Measurements from ENCODE around the gene PARP1.

Gene PARP1

DNA sequence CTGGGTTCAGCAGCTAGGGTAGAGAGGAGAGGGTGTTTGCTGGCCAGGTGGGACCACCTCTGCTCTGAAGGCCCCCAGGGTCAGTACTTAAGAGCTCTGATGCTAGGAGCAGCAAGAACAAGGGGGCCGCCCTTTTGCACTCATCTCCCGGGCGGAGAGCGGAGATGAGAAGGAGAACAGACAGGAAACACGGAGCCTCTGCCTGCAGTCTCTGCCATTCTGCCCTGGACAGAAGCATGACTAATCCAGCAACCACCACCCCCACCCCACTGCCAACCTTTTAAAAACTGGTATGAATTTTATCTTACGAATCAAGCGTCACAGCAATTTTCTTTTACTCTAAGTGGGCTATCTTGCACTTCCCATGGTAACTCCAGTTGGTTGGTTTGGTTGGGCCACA lies 34.5 kb downstream of the PARP1 start:
- DNase-seq (ENCODE audit: low spot score), result no peak

DNA sequence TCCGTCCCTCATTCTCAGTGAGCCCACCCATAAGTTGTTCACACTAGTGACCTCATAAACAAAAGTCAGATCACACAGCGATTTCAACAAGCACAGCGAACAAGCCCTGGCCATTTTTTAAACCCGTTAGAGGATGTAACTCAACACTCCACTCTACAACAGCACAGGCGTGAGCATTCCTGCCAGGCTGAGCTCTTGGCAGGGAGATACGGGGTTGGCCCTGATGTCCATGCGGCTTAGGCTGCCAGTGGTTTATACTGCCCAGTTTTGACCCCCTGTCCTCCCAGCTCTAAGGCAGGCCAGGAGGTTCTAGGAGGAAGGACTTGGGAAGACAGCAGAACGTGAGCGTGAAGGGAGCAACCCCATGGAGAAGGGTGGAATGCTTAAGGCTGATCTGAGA lies 35.0 kb downstream of the PARP1 start:
- peak; percentile 32 for DNase-seq (ENCODE audit: low spot score)

DNA sequence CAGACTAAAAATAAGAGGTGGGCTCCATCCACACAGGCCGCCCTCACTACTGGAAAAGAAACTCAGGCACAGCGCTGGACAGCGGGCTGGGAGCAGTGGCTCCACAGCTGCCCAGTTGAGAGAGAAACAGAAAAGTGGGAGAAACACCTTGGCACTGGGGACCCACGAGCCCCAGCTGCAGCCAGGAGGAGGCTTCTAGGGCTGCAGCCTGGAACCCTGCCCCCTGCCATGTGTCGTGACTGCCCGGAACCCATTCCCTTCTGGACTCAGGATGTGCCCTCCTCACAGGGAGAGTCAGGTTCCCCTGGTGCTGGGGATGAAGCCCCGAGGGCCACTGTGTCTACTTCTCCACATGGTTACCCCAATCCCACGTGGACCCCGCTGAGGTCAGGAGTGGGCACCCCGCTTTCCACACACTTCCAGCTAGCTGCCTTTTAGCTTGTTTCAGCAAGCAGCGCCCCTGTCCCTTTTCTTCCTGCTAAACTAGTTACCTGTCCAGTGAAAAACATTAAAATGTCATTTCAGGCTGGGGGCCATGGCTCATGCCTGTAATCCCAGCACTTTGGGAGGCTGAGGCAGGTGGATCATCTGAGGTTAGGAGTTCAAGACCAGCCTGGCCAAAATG lies 35.9 kb downstream of the PARP1 start:
- no peak for DNase-seq (ENCODE audit: low spot score)

- no peak for DNase-seq (ENCODE audit: low spot score)
These were observed 36.7 kb downstream of the PARP1 start for GRCh38 chr1:226371027-226371694.

GRCh38 chr1:226370144-226370923 lies 37.6 kb downstream of the PARP1 start:
- DNase-seq (ENCODE audit: low spot score), result no peak

DNA sequence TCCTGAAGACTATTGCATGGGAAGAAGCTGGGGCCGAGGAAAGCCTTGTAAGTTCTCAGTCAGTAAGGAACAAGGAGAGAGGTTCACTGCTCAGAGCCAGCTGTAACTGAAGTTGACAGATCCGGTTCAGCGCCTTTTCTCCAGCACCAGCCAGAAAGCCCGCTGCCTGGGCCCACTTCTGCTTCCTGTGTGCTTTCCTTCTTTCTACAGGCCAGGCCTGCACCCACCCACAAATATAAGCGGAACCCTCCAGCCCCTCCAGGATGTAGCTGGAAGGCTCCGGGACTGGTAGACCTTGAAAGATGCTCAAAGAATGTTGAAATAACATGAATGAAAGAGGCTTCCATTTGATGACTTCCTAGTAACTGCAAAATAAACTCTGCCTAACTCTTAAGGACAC lies 38.8 kb downstream of the PARP1 start:
- no peak for DNase-seq (ENCODE audit: low spot score)

DNA sequence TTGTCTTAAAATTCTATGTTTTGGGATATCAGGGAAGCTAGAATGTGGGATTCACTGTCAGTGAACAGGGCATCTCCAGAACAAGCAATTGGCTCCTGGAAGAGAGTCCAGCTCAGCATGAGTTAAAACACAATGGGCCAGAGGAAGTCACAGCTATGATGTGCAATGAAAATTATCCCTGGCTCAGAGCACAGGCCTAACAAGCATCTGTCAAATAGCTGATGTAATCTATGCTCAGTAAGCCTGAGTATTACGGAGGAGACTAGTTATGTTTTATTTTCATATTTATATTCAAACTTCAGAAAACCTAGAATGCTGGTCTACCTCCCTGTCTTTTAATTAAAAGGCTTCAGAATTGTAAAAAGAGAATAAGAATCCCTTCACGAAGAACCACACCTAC lies 41.6 kb downstream of the PARP1 start:
- no peak for DNase-seq (ENCODE audit: low spot score)

DNA sequence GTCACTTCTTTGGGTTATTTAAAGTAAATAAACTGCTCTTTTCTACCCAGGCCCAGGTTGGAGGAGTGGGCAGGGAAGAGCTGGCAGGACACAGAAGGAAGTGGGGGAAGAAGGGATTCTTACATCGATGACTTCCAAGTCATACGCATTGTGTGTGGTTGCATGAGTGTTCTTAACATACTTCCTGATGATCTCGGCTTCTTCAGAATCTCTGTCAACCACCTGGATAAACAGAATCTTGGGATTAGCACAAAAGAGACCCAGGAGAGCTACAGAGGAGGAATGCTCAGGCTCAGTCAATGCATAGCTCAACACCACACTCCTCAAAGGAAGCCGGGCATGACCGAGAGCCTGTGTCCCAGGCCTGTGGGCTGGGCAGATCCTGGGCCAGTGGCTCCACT lies 42.1 kb downstream of the PARP1 start:
- DNase-seq (ENCODE audit: low spot score), result no peak

- DNase-seq (ENCODE audit: low spot score), result no peak
These were observed 42.9 kb downstream of the PARP1 start for GRCh38 chr1:226364901-226365565.

- DNase-seq (ENCODE audit: low spot score), result no peak
These were observed 43.4 kb downstream of the PARP1 start for GRCh38 chr1:226364514-226364899.

DNA sequence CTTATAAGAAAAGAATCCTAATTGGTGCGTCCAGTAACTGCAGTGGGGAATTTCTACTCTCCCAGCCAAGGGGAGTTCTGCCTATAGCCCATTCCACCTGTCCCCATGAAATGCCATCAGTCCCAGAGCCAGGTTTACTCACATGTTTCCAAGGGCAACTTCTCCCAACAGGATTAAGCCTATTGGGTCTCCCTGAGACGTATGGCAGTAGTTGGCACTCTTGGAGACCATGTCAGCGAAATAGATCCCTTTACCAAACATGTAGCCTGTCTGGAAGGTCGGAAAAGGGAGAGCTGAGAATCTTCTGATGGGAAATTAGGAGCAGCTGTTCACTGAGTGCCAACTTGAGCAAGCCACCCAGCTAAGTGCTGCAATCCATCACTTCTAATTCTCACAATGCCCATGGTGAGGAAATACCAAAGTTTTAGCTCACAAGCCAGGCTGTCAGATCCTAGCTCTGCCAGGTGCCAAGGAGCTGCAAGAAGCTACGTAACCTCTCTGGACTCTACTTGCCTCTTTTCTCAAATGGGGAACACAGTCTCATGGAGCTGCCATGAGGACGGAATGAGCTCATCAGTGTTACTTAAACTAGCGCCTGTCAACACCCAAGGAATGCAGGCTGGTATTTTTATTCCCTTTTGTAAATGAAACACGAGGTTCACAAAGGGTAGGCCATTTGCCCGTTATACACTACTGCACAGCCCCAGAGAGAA lies 43.9 kb downstream of the PARP1 start:
- DNase-seq (ENCODE audit: low spot score), result no peak

GRCh38 chr1:226362891-226363447 lies 44.9 kb downstream of the PARP1 start:
- DNase-seq (ENCODE audit: low spot score), result no peak

DNA sequence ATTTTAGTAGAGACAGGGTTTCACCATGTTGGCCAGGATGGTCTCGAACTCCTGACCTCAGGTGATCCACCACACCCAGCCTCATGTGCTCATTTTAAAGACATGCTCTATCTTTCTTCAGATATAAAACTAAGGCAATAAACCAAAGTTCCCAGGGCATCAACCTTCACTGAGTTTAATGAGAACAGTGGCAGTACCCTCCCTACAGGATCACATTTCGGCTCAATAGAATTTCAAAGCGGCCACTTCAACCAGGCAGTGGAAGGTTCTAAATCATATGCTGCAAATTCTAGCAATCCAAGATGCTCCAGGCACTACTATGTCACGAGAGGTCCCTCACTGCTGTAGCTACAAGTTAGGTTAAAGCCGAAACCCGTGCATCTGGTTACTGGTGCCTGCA lies 45.5 kb downstream of the PARP1 start:
- no peak for DNase-seq (ENCODE audit: low spot score)

DNA sequence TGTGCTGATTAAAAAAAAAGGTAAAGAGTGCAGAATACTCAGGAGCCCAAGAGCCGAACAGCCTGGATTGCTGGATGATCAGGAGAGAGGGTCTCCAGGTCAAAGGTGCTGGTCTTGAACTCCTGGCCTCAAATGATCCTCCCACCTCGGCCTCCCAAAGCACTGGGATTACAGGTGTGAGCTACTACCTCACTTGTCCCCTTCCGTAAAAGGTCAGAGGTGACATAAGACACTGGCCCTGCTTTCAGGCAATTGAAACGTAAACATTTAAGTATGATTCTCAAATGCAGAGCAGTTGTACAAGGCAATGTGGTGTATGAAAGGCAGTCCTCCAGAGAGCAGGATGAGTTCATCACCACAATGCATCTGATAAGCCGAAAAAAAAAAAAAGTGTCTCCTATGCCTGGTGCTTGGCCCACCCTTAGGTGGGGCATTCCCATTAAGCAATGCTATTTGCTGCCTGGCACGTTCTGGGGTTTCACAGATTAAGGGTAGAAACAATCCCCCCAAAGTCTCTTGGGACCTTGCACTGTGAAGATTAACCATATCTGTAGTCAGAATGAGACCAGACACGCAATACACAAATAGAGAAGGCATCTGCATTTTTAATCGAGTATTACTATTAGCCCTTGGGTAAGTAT lies 47.7 kb downstream of the PARP1 start:
- no peak for DNase-seq (ENCODE audit: low spot score)

DNA sequence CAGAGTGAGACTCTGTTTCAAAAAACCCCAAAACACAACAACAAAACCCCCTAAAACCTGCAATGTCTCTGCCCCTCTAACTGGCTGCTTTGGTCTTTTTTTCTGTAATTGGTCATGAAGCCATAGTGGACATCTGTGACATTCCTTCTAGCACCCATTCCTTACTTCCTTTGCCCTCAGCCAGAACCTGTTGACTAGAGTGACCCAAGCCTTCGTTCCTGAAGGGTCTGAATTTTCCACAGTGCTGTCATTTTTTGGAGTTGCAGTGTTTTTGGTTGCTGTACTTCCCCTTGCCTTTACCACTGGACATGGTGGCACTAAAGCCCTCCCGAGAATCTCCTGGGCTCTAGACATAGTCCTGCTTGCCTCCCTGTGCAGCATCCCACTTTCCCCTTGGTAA lies 50.5 kb downstream of the PARP1 start:
- DNase-seq (ENCODE audit: low spot score), result no peak

DNA sequence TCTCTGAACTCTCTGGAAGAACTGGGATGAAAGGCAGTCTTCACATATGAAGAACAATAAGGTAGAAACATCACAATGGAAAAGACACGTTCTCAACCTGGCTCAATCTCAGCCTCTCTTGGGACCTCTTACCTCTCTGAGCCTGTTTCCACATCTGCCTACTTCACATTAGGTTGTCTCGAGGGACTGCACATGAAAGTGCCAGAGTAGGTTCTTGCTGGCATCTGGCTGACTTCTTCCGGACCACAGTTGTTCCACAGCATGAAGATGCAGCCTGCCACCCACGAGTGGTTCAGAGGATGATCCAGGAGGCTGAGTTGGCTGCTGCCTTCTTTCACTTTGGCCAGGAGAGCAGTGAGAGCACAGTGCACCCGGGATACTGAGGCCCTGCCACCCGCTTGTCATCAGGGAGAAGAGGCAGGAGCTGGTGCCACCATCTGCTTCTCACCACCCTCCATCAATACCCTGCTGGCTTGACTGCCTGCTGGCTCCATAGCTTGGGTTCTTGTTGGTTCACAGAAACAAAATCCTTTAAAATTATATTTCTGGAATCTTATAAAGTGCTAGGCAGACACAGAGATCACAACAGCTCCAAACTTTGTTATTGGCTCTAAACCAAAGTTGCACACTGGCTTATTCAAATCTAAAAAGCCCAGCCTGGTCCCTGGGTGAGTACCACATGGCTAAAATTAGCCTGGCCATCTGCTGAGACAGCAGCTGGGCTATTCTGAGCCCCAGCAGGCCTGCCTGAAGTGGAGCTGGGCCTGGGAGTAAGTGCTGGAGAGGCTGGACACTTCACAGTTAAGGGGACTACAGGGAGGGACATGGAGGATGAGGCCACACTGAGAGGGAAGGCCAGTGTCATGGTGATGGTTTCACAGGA lies 52.0 kb downstream of the PARP1 start:
- peak; percentile 24 for DNase-seq (ENCODE audit: low spot score)

- no peak for DNase-seq (ENCODE audit: low spot score)
These were observed 52.9 kb downstream of the PARP1 start for GRCh38 chr1:226355016-226355415.

DNA sequence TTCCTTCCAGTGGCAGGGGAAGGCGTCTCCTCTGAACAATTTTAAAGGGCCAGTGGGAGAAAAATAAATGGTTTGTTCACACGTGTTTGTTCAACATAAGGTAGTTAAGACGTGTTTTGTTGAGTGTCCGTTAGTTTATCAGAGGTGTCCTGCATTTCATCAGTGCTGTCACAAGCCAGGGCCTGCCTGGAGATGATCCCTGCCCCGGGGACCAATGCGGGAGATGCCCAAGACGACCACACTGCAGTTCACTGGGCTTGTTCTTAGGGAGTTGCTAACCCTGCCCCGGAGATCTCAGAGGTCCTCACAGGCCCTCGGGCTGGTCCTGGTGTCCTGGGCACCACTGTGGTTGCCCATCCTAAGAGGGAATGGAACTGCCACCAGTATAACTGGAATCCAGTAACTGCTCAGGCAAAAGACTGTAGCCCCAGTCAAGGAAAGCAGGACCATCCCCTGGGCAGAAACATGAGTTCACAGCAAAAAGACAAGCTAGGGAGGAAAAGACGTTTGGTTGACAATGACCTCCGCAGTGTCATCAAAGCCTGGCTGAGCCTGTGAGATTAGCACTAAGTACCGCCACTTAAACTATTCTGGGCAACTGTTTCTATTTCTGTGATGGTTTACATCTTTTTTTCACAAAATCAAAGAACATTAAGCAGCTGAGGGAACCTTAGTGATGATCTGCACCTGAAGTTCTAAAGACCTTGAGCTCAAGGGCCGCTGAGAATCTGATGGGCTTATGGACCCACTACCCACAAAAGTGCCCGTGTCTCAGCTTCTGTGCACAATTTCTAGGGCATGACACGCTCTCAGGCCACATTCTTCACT lies 54.0 kb downstream of the PARP1 start:
- DNase-seq (ENCODE audit: low spot score), result no peak

- DNase-seq (ENCODE audit: low spot score), result no peak
These were observed 56.2 kb downstream of the PARP1 start for GRCh38 chr1:226351709-226352108.

DNA sequence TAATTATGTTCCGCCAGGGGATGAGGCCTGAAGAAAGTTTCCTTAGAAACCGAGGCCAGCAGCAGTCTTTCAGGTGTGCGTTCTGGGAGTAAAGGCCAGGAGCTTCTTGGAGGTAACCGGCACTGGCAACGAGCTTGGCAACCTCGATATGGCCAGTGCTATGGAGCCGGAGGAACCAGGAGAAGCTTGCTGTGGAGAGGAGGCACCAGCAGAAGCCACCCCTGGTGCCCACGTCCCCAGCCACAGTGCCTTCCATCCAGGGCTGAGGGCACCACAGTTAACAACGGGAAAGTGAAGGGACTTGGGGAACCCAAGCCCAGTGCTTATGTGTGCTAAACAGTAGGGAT lies 57.4 kb downstream of the PARP1 start:
- no peak for DNase-seq (ENCODE audit: low spot score)
